Thoracic aorta endothelial cell (primary cell): ENCODE data around the gene NR1H4. TPM values are rescaled to one million over a fixed set of nuclear protein-coding genes. Genes with fewer than 3 reads are reported as not detected.

Source experiments
- small RNA-seq: library from RNA; depleted of rRNA; stranded (forward); fragments of <200 nt; gene quantifications from one replicate; pipeline ENCODE3, GENCODE V24; 2012
- total RNA-seq: library from RNA; depleted of rRNA; stranded (reverse); fragments of >200 nt; gene quantifications from 2 replicates; pipeline ENCODE4 v1.2.3, GENCODE V29; 2012

Gene NR1H4
- total RNA-seq = not detected in 2 replicates

DNA sequence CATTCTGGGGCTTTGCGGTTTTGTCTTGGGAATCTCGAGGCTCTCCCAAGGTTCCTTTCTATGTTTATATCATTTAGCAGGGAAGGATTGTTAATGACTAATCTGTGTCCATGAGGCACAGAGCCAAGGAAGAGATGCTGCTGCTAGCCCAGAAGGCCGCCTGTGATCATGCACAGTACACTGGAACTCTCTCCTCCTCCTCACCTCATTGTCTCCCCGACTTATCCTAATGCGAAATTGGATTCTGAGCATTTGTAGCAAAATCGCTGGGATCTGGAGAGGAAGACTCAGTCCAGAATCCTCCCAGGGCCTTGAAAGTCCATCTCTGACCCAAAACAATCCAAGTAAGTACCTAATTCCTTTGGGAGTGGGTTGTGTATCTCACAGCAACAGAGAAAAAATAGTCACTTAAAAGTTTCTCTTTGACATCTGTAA is at the start of gene NR1H4:
TSS of gene NR1H4 (plus strand) at position 151 of the 435 bp plus-strand sequence. CDS start 19,458 bp downstream, outside the sequence.

DNA sequence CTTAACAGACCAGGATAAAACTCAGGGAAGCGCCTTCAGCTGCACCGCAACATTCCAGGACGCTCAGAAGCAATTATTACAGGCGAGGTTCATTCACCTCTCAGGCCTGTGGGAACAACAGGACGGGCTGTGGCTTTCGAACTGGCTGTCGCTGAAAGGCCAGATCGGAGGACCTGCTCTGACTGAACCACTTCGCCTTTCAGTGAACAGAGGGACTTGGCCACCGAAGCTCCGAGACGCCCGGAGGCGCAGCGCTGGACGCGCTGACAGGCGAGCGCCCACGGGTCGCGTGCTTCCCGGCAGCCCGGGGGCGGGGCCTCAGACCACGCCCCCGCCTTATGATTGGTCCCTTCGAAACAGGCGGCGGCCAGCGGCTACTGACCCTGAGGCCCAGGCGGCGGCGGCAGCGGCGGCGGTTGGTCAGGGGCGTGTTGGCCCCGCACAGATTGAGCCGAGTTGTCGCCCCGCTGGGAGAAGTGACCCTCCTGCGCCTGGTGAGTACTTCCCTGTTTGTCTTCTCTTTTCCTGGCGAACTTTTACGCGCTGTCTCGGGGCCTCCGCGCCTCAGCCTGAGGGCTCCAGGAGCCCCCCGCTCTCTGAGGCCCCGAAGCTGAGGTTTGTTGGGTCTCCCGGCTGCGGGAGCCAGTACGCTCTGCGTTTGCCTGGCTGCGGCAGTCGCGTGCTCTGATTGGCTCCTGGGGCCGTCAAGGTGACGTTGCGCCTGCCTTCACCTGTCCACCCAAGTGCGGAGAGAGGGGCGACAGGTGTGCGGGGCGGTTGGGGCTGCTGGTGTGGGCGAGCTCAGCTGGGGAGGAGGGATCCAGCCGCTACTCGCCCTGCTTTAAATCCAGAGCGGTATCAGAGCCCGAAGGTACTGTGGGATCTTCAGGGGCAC is 99.9 kb downstream of the NR1H4 start, which contains the start of gene GAS2L3:
TSS of gene GAS2L3 (plus strand) at position 393 of the 895 bp plus-strand sequence. CDS start 21,221 bp downstream, outside the sequence.

Small RNA genes lying within 50 kb of the gene (small RNA-seq; reads per million reads assigned to genes)
- gene AC010200.2 = not detected

Other genes starting within 250 kb of the NR1H4 start
- 0.22 and 0.40 TPM in 2 replicates for gene DEPDC4, start 206.8 kb upstream of the NR1H4 start, total RNA-seq
- 78.3 and 84.4 TPM in 2 replicates for gene SCYL2, start 206.7 kb upstream of the NR1H4 start, total RNA-seq
- not detected in 2 replicates for gene SLC17A8, start 116.8 kb upstream of the NR1H4 start, total RNA-seq
- gene GAS2L3, start 99.8 kb downstream of the NR1H4 start, total RNA-seq = 58.5 and 74.2 TPM in 2 replicates